Endothelial cell (in vitro differentiated cells): ENCODE results near the gene ZWILCH. TPM values are rescaled to one million over a fixed set of nuclear protein-coding genes. Genes with fewer than 3 reads are reported as not detected.
A peak's percentile ranks its signal among the peaks of the same experiment; 100 is the strongest.

Experiments
- DNase-seq: peaks from one replicate; pipeline ENCODE4 v3.0.0; 2021; ENCODE audit warnings: low spot score
- H3K27ac Mint-ChIP-seq: one replicate; pipeline ENCODE4 v1.8.0; 2021; ENCODE audit warnings: mixed read lengths, inconsistent platforms; ENCODE audit not compliant: unreplicated experiment
- H3K27me3 Mint-ChIP-seq: one replicate; pipeline ENCODE4 v1.8.0; 2021; ENCODE audit warnings: mild to moderate bottlenecking, moderate library complexity, mixed read lengths, inconsistent platforms; ENCODE audit not compliant: unreplicated experiment
- H3K36me3 Mint-ChIP-seq: one replicate; pipeline ENCODE4 v1.8.0; 2021; ENCODE audit warnings: mild to moderate bottlenecking, low read depth, mixed read lengths, inconsistent platforms; ENCODE audit not compliant: unreplicated experiment
- H3K4me1 Mint-ChIP-seq: one replicate; pipeline ENCODE4 v1.8.0; 2021; ENCODE audit warnings: mild to moderate bottlenecking, mixed read lengths, inconsistent platforms; ENCODE audit not compliant: unreplicated experiment
- H3K4me3 Mint-ChIP-seq: one replicate; pipeline ENCODE4 v1.8.0; 2021; ENCODE audit warnings: mild to moderate bottlenecking, mixed read lengths, inconsistent platforms; ENCODE audit not compliant: unreplicated experiment
- H3K9me3 Mint-ChIP-seq: one replicate; pipeline ENCODE4 v1.8.0; 2021; ENCODE audit warnings: mixed read lengths, inconsistent platforms; ENCODE audit not compliant: unreplicated experiment
- CTCF ChIP-seq: fragments of 200-600 bp; sonication (generic); IDR thresholded peaks from one replicate; pipeline ENCODE4 v1.5.0; 2021; ENCODE audit warnings: antibody characterized with exemption; ENCODE audit not compliant: unreplicated experiment
- total RNA-seq: library from RNA; stranded (reverse); fragmentation: NEBNext Ultra II Directional; extraction: Animal tissue kit (Norgen Biotek cat#: 25700); gene quantifications from one replicate; pipeline ENCODE4 v1.2.1, GENCODE V29; 2021; ENCODE audit not compliant: unreplicated experiment

The ZWILCH gene
- total RNA-seq, 1 donor from 2014 or later = 19.3 TPM

GRCh38 chr15:66566963-66567531, 61.9 kb downstream of the ZWILCH start:
- peak overlapping the region; percentile 31 for H3K27ac Mint-ChIP-seq
- peak; percentile 76 for DNase-seq
- peaks cover 11% of the 10 kb centered on the region for H3K36me3 Mint-ChIP-seq
- peaks cover 14% of the 10 kb centered on the region for H3K27me3 Mint-ChIP-seq
- no peaks in the 10 kb centered on the region for H3K9me3 Mint-ChIP-seq
- no peak overlapping the region for H3K4me3 Mint-ChIP-seq
- peak; percentile 81 for TF ChIP-seq CTCF
- H3K4me1 Mint-ChIP-seq = peaks cover 13% of the 10 kb centered on the region

GRCh38 chr15:66567897-66568296, 62.8 kb downstream of the ZWILCH start:
- no peaks in the 10 kb centered on the region for H3K9me3 Mint-ChIP-seq
- peaks cover 14% of the 10 kb centered on the region for H3K27me3 Mint-ChIP-seq
- peaks cover 13% of the 10 kb centered on the region for H3K4me1 Mint-ChIP-seq
- DNase-seq = no peak
- H3K36me3 Mint-ChIP-seq = peaks cover 11% of the 10 kb centered on the region
- no peak overlapping the region for H3K27ac Mint-ChIP-seq
- no peak for TF ChIP-seq CTCF
- H3K4me3 Mint-ChIP-seq = no peak overlapping the region

- TF ChIP-seq CTCF = no peak
- DNase-seq = no peak
- Mint-ChIP-seq H3K4me3 (no peak overlapping the region), H3K27me3 (peaks cover 11% of the 10 kb centered on the region), H3K36me3 (peaks cover 11% of the 10 kb centered on the region), H3K9me3 (no peaks in the 10 kb centered on the region), H3K4me1 (peaks cover 13% of the 10 kb centered on the region), H3K27ac (no peak overlapping the region)
Measured at GRCh38 chr15:66569461-66570137, 64.5 kb downstream of the ZWILCH start.

GRCh38 chr15:66570327-66570726, 65.2 kb downstream of the ZWILCH start:
- Mint-ChIP-seq H3K36me3 (peaks cover 7% of the 10 kb centered on the region), H3K4me3 (no peak overlapping the region), H3K27ac (no peak overlapping the region), H3K27me3 (peaks cover 9% of the 10 kb centered on the region), H3K9me3 (no peaks in the 10 kb centered on the region), H3K4me1 (peaks cover 12% of the 10 kb centered on the region)
- no peak for TF ChIP-seq CTCF
- DNase-seq = no peak

- peaks cover 12% of the 10 kb centered on the region for H3K4me1 Mint-ChIP-seq
- H3K36me3 Mint-ChIP-seq = peaks cover 7% of the 10 kb centered on the region
- peaks cover 7% of the 10 kb centered on the region for H3K27me3 Mint-ChIP-seq
- TF ChIP-seq CTCF = no peak
- DNase-seq = no peak
- H3K4me3 Mint-ChIP-seq = no peak overlapping the region
- no peak overlapping the region for H3K27ac Mint-ChIP-seq
- H3K9me3 Mint-ChIP-seq = no peaks in the 10 kb centered on the region
Measured at GRCh38 chr15:66570842-66571478, 65.8 kb downstream of the ZWILCH start.
